GM19324 (cell line): ENCODE results near the gene EBP.

Source experiments
- ATAC-seq: cut with Tn5 transposase; IDR thresholded peaks from one replicate; pipeline ENCODE4 v1.9.1; 2021; ENCODE audit warnings: mild to moderate bottlenecking, moderate library complexity; ENCODE audit not compliant: unreplicated experiment, low FRiP score

Gene EBP

GRCh38 chrX:48521353-48522243, at the start of gene EBP:
TSS of gene EBP (plus strand) at chrX:48521808. CDS start at chrX:48523772, 1,964 bp downstream.
- peak; percentile 93 for ATAC-seq

- ATAC-seq = no peak
Measured at GRCh38 chrX:48472225-48472624, 49.4 kb upstream of the EBP start.

DNA sequence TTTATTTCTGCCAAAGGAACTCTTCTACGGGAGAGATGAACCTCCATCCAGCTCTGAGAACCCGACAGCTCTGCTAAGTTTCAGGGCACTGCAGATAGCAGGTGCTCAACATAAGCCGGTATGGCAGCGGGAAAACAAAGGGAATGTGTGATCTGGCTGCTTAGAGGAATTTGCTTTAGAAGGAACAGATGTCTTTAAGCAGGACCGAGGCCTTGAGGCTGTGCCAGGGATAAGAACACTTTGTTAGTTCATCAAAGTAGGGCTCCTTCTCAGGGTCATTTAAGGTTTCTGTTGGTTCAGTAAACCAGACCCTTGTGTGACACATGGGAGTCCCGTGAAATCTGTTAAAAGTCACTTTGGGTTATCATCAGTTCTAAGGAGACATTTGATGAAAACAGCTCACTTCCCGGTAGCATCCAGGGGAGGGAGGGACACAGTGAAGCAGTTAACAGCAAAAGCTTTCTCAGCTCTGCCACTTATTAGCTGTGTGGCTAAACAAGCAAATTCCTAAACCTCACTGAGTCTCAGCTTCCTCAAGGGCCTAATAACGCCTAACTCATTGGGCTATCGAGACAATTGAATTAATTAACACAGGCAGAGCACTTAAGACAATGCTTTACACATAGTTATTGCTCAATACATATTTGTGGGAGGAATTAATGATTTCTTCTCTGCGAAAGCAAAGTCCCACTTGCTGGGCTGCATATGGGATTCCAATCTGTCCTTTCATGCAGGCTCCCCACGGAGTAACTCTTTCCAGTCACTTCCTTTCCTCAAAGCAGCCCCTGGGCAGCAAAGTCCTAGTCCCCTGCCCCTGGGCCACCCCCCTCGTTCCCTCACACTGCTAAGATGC, 48.5 kb upstream of the EBP start:
- no peak for ATAC-seq

DNA sequence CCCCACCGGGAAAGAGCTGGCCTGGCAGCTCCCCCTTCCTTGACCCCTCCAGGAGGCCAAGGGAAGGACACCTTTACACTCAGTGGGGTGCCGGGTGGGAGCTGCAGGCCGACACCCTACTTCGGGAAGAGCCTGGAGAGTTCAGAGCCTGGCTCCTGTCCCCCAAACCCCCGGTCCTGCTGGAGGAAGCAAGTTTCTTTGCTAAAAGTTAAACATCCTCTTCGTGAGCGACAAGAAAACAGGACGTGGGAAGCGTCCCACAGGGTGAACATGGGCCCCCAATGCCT, 48.0 kb upstream of the EBP start:
- ATAC-seq = no peak

- ATAC-seq = no peak
Measured at GRCh38 chrX:48474127-48474526, 47.5 kb upstream of the EBP start.

GRCh38 chrX:48474581-48474980, 47.0 kb upstream of the EBP start:
- ATAC-seq = no peak

DNA sequence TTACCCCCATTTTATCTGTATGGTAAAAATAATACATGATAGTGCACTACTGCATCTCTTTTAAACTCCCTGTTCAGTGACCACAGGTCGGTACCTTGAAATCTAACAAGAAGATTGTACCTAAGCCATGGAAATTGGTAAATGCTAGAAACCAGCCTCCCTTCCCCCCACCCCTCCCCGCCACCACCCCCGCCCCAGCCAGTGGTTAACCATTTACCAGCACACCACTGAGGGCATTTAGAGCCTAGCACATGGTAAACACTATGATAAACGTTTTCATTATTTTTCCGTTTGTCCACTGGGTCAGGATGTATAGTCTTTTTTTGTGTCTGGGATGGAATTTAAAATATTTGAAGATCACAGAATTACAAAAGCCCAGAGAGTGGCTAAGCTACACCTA, 46.3 kb upstream of the EBP start:
- ATAC-seq = no peak

DNA sequence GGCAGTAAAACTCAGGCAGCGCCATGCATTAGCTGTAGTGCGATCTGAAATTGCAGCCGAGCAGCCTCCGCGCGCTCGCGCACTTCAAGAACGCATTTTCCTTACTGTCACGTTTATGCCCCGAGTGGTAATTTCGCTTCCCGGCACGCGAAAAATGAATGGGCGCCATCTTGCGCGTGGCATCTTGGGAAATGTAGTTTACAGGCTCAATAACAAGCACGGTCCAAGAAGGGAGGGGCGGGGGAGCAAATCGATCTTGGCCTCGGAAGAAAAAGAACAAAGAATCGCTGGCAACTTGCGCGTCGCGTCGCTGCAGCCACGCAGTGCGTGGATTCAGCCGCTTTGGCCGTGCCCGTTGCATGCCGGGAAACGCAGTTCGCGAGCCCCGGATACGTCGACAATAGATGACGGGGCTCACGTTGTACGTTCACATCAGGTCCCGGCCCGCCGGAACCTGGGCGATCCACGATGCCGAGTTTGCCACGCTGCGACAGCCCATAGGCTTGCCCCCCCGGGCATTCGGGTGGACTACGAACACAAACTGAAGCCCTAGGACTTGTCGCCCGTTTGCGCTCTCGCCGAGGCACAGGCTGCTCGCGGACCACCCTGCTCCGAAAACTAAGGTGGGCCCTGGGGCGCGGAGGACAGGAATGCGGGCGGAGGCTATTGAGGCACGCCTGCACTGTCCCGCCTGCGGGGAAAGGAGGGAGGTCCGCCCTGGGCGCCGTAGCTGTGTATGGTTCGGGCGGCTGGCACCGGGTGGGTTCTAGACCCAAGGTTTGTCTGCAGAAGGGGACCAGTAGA, 45.6 kb upstream of the EBP start, which contains the start of gene FTSJ1:
Gene FTSJ1, plus strand, starts transcription at position 426 of the 804 bp plus-strand sequence. CDS start 1,849 bp downstream, outside the sequence.
- ATAC-seq = peak; percentile 79

- no peak for ATAC-seq
Measured at GRCh38 chrX:48476919-48477318, 44.7 kb upstream of the EBP start.

DNA sequence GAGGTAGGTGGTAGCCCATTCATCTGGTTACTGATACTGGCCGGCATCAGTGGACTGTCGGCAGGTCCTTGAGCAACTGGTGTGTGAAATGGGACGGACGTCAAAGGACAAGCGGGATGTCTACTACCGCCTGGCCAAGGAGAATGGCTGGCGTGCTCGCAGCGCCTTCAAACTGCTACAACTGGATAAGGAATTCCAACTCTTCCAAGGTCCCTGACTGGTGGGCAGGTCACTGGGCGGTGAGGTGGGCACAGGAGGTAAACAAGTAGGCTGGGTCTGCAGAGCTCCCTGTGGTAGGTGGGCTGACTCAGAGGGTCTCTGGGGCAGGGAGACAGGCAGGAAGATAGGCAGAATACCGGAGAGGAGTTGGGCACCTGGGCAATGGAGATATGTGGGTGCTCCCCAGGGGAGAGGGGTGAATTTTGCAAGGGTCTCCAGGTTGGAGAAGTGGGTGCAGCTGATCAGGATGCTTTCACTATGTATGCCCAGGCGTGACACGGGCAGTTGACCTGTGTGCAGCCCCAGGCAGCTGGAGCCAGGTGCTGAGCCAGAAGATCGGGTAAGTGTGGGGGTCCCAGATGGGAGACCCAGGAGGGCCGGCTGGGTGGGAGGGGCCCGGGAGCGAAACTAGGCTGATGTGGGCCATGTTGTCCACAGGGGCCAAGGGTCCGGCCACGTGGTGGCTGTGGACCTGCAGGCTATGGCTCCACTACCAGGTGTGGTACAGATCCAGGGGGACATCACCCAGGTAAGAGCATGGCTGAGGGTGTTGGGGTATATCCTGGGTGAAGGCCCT, 43.5 kb upstream of the EBP start:
- ATAC-seq = no peak

- ATAC-seq = no peak
Measured at GRCh38 chrX:48478806-48479205, 42.8 kb upstream of the EBP start.

DNA sequence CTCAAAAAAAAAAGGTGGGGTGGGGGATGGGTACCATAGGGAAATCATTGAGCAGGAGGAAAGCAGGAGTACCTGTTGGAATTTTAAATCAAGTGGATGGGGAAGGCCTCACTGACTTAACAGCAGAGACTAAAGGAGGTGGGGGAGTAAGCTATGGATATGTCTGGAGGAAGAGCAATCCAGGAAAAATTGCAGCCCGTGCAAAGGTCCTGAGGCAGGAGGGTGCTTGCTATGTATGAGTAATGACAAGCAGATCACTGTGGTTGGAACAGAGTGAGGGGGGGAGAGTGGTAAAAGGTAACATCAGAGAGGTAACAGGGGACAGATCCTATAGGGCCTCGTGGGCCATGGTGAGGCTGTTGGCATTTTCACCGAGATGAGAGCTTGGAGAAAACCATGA, 41.5 kb upstream of the EBP start:
- no peak for ATAC-seq

DNA sequence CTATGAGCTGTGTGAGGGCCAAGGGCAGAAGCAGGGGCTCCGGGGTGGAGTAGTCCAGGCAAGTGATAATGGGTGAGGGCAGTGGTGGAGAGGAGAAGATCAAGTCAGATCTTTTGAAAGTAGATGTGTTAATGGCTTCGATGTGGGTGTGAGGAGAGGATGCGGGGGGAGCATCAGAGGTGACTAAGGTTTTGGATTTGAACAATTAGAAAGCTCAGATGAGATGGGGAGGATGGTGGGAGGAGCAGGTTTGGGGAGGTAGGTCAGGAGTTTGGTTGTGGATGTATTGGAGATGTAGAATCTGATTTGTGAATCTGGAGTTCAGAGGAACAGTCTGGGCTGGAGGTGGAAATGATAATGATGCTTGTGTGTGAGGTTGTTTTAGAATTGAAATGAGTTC, 41.0 kb upstream of the EBP start:
- no peak for ATAC-seq

DNA sequence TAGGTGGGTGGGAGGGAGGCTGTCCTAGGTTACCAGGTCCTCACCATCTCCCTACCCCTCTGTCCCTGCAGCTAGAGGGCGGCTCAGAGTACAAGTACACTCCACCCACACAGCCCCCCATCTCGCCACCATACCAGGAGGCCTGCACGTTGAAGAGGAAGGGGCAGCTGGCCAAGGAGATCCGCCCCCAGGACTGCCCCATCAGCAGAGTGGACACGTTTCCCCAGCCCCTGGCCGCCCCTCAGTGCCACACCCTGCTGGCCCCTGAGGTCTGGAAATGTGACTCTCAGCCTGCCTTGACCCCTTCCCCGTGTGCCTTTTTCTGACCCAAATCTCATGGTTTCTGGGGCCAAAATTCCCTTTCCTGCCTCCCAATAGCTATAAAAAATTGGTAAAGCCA, 39.1 kb upstream of the EBP start:
- no peak for ATAC-seq

- ATAC-seq = no peak
Measured at GRCh38 chrX:48487362-48487798, 34.2 kb upstream of the EBP start.

DNA sequence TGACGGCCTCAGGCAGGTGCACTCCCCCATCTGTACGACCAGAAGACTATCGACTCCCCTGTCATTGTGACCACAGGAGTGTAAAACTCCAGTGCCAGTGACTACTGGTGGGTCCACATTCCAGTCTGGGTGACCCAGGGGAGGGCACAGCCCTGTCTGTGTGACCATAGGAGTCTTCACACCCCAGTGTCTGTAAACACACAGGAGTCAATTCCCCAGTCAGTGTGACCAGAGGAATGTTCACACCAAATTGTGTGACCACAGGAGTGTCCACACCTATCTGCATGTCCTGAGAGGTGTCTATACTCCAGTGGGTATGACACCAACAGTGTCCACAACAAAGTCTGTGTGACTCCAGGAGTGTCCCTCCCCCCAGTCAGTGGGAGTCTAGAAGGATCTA, 33.6 kb upstream of the EBP start:
- ATAC-seq = no peak

DNA sequence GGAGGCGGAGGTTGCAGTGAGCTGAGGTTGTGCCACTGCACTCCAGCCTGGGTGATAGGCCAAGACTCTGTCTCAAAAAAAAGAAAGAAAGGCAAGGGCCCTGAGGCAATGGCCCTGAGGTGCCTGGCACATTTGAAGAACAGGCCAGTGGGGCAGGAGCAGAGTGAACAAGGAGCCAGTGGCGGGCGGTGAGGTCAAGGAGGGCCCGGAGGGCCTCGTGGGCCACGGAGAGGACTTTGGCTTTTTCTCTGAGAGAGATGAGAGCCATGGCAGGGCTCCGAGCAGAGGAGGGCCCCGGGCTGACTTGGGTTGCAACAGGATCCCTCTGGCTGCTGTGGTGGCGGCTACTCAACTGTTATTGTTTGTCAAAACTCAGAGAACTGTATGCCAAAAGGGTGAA, 32.3 kb upstream of the EBP start:
- no peak for ATAC-seq

GRCh38 chrX:48489892-48490291, 31.7 kb upstream of the EBP start:
- ATAC-seq = no peak

DNA sequence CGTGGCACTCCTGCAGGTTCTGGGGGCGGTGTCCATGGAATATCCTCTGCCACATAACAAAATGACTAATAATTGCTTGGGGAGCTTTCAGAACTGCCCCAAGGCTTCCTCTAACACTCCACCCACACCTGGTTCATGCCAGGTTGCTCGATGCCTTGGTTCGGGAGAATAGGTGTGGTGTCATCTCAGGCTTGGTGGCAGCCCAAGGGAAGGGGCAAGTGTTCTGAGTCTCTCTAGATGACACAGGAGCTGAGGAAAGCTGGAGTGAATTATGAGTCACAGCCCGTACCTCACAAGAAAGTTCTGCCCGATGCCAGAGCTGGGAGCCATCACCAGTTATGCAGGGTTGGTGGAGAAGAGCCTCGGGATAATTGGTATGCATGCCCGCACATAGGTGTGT, 30.9 kb upstream of the EBP start:
- no peak for ATAC-seq

DNA sequence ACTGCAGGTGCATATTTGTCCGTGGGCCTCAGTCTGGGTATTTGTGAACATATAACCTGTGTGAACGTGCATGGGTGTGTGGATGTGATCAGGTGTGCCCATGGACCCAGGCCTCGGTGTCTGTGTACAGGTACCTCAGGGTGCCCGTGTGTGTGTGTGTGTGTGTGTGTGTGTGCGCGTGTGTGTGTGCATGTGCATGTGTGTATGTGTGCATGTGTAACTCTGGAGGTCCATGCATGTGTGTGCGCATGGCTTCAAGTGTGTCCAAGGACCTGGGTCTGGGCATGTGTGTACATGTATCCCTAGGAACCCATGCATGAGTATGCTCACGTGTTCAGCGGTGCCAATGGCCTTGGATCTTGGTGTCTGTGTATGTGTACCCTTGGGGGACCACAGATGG, 29.8 kb upstream of the EBP start:
- no peak for ATAC-seq
